Measurements from ENCODE around the gene HNRNPC. TPM values are rescaled to one million over a fixed set of nuclear protein-coding genes. Genes with fewer than 3 reads are reported as not detected.

HNRNPC gene
- total and polyA plus RNA-seq, 2 of the 8 experiments (the other 6 are each of a cell fraction or from before 2014, with no cell fraction given), result 781 to 1,207 TPM

DNA sequence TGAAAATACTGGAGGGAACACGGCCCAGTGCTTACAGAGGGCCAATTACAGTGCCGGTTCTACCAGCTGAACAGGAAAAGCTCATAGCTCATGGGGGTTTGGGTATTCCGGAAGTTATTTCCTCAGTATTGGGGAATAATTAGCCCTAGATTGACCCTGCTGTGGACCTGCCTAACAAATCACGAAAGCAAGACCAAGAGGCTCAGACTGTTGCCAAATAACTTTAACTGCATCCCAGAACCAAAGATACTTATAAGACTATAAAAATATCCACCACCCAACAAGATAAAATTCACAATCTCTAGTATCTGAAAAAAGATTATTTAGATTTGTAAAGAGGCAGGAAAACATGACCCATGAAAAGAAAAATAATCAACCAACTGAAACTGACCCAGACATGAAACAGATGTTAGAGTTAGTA, 105.4 kb downstream of the HNRNPC start:
- no peak for FAIRE-seq
- 77% methylated on average over 4 of the region's 4 CpGs; no CpG with 5 or more reads in 1 of the 2 experiments for WGBS, 2 experiments (ENCODE audit: extremely low coverage in 1 of 2, insufficient coverage in 1 of 2, insufficient read length in 1 of 2, insufficient replicate concordance in 2 of 2, low coverage in 1 of 2, low lambda C conversion rate in 2 of 2, missing lambda C conversion rate in 1 of 2)
- no peak overlapping the region for H2BK15ac ChIP-seq (ENCODE audit: low read length)

More for the DNA sequence above, 105.4 kb downstream of the HNRNPC start:
- H3K4me3 ChIP-seq (ENCODE audit: extremely low read depth in 1 of 4, insufficient read depth in 2 of 4, low read depth in 3 of 4, low read length in 4 of 4), result no peak overlapping the region
- no peak overlapping the region for H2BK120ac ChIP-seq (replicated peaks; ENCODE audit: low read depth, low read length)
- no peaks in the 10 kb centered on the region for H3K4me1 ChIP-seq (replicated peaks in 1 of 4; ENCODE audit: control insufficient read depth in 3 of 4, insufficient read depth in 4 of 4, low read length in 3 of 4)
- CTCF ChIA-PET (ENCODE audit: partially characterized antibody), result interaction anchor here (0.9 to 2.6 kb wide), 2 partner anchors 28 to 34 kb away, joined by 3 to 6 read pairs; no protein-coding TSS in a partner anchor
- H3K27ac ChIP-seq (ENCODE audit: low read depth, low read length), result no peak overlapping the region
- H3K4me2 ChIP-seq (ENCODE audit: insufficient read depth in 1 of 2, low read depth in 2 of 2, low read length in 2 of 2), result no peak overlapping the region
- no peaks in the 10 kb centered on the region for H3K79me1 ChIP-seq (ENCODE audit: low read depth, low read length)
- no peaks in the 10 kb centered on the region for H3K36me3 ChIP-seq (ENCODE audit: control insufficient read depth in 2 of 4, insufficient read depth in 4 of 4, low read length in 3 of 4)
- POLR2A ChIA-PET (ENCODE audit: partially characterized antibody), result interaction anchor here (0.8 kb wide), 1 partner anchor 13 kb away, joined by 3 read pairs; no protein-coding TSS in a partner anchor
- no peaks in the 10 kb centered on the region for H3K79me2 ChIP-seq (ENCODE audit: control insufficient read depth in 1 of 2, insufficient read depth in 2 of 2, low read length in 2 of 2)
- DNase-seq (ENCODE audit: low read depth in 1 of 2, low spot score in 2 of 2), result no peak
- no peak for TF ChIP-seq CHD1 (IDR thresholded peaks at IDR 0.05; ENCODE audit: low read depth, low read length)
- TF ChIP-seq BCL11A (IDR thresholded peaks at IDR 0.05; ENCODE audit: low read depth in 2 of 2, low read length in 2 of 2), result no peak
- no peak for TF ChIP-seq MAFK (IDR thresholded peaks at IDR 0.05; ENCODE audit: low read depth, low read length)
- TF ChIP-seq EZH2 (IDR thresholded peaks at IDR 0.05; ENCODE audit: low read depth, low read length, severe bottlenecking), result no peak
- TF ChIP-seq, protein P1, sequence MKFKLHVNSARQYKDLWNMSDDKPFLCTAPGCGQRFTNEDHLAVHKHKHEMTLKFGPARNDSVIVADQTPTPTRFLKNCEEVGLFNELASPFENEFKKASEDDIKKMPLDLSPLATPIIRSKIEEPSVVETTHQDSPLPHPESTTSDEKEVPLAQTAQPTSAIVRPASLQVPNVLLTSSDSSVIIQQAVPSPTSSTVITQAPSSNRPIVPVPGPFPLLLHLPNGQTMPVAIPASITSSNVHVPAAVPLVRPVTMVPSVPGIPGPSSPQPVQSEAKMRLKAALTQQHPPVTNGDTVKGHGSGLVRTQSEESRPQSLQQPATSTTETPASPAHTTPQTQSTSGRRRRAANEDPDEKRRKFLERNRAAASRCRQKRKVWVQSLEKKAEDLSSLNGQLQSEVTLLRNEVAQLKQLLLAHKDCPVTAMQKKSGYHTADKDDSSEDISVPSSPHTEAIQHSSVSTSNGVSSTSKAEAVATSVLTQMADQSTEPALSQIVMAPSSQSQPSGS (IDR thresholded peaks at IDR 0.05; ENCODE audit: low read length), result no peak
- no peak for TF ChIP-seq RNF2 (IDR thresholded peaks at IDR 0.05; ENCODE audit: borderline replicate concordance, low read depth, low read length, missing control alignments, poor library complexity, severe bottlenecking)
- no peak for TF ChIP-seq RXRA (IDR thresholded peaks at IDR 0.05; ENCODE audit: insufficient read depth, low read depth, low read length)
- TF ChIP-seq, protein P2, sequence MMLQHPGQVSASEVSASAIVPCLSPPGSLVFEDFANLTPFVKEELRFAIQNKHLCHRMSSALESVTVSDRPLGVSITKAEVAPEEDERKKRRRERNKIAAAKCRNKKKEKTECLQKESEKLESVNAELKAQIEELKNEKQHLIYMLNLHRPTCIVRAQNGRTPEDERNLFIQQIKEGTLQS (IDR thresholded peaks at IDR 0.05; ENCODE audit: insufficient read depth, low read depth, low read length), result no peak
- TF ChIP-seq, protein P3, sequence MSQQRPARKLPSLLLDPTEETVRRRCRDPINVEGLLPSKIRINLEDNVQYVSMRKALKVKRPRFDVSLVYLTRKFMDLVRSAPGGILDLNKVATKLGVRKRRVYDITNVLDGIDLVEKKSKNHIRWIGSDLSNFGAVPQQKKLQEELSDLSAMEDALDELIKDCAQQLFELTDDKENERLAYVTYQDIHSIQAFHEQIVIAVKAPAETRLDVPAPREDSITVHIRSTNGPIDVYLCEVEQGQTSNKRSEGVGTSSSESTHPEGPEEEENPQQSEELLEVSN (IDR thresholded peaks at IDR 0.05), result no peak
- H3K23ac ChIP-seq (ENCODE audit: insufficient read length), result no peak overlapping the region
- H4K8ac ChIP-seq (ENCODE audit: extremely low read depth, insufficient read depth, low read length), result no peak overlapping the region
- no peaks in the 10 kb centered on the region for H3K9me3 ChIP-seq (ENCODE audit: insufficient read depth in 2 of 2, low read depth in 1 of 2, low read length in 1 of 2)
- no peak overlapping the region for H2BK12ac ChIP-seq (ENCODE audit: low read depth, low read length)
- no peak overlapping the region for H4K5ac ChIP-seq (ENCODE audit: insufficient read length, low read depth, low read length)
- H3K23me2 ChIP-seq (ENCODE audit: low read depth, low read length), result no peaks in the 10 kb centered on the region
- H2AK5ac ChIP-seq (ENCODE audit: low read depth, low read length), result no peak overlapping the region
- H2BK5ac ChIP-seq (ENCODE audit: low read depth, low read length), result no peak overlapping the region
- no peaks in the 10 kb centered on the region for H3K27me3 ChIP-seq (replicated peaks in 1 of 4; ENCODE audit: control insufficient read depth in 3 of 4, extremely low read depth in 1 of 4, insufficient read depth in 3 of 4, low read length in 3 of 4)
- no peak overlapping the region for H4K91ac ChIP-seq (replicated peaks; ENCODE audit: insufficient read length, low read length)
- no peak overlapping the region for H2BK20ac ChIP-seq (ENCODE audit: low read length)
- no peak overlapping the region for H3K14ac ChIP-seq (ENCODE audit: insufficient read length)
- H3K18ac ChIP-seq (ENCODE audit: extremely low read depth, low read length), result no peak overlapping the region
- H3K4ac ChIP-seq (replicated peaks; ENCODE audit: insufficient read length, low read depth, low read length), result no peak overlapping the region
- no peak overlapping the region for H2AFZ ChIP-seq (ENCODE audit: low read length)
- no peak overlapping the region for H3K56ac ChIP-seq (replicated peaks; ENCODE audit: insufficient read length, low read depth, low read length)
- no peaks in the 10 kb centered on the region for H4K20me1 ChIP-seq (replicated peaks in 1 of 2; ENCODE audit: control insufficient read depth in 1 of 2, insufficient read depth in 2 of 2, low read length in 2 of 2)
- no peak overlapping the region for H3K9ac ChIP-seq (replicated peaks in 1 of 4; ENCODE audit: extremely low read depth in 1 of 4, low read depth in 3 of 4, low read length in 3 of 4)

Measured in H1 (cell line).